ENCODE data around the gene EVC2. TPM values are rescaled to one million over a fixed set of nuclear protein-coding genes. Genes with fewer than 3 reads are reported as not detected.

EVC2 gene
- polyA plus RNA-seq, 1 donor (not counting 4 experiments of a cell fraction or from before 2014, with no cell fraction given) = 1.7 TPM

- no peaks in the 10 kb centered on the region for H3K27me3 ChIP-seq (ENCODE audit: control insufficient read depth, extremely low read depth, insufficient read depth, low read length)
- no peaks in the 10 kb centered on the region for H3K9me1 ChIP-seq (ENCODE audit: control insufficient read depth, extremely low read depth, insufficient read depth, low read length)
- H3K4me1 ChIP-seq (ENCODE audit: control insufficient read depth, extremely low read depth, insufficient read depth, low read length) = peaks cover 19% of the 10 kb centered on the region
- H2AFZ ChIP-seq (ENCODE audit: control insufficient read depth, low read length) = no peak overlapping the region
- peaks cover 4% of the 10 kb centered on the region for H3K9me3 ChIP-seq (ENCODE audit: control insufficient read depth, low read depth, low read length)
- H3K9ac ChIP-seq (ENCODE audit: control insufficient read depth, extremely low read depth, insufficient read depth, low read length) = no peak overlapping the region
- H3K79me2 ChIP-seq (ENCODE audit: control insufficient read depth, insufficient read depth, low read length) = no peaks in the 10 kb centered on the region
- no peak overlapping the region for H3K4me3 ChIP-seq (ENCODE audit: control insufficient read depth in 2 of 3, extremely low read depth in 1 of 3, insufficient read depth in 2 of 3, low read depth in 1 of 3, low read length in 3 of 3)
- H3K4me2 ChIP-seq (ENCODE audit: control insufficient read depth, extremely low read depth, insufficient read depth, low read depth, low read length) = no peak overlapping the region
- no peak for DNase-seq (ENCODE audit: low read depth, low spot score)
- no peak overlapping the region for H3K27ac ChIP-seq (ENCODE audit: control insufficient read depth, insufficient read depth, low read length)
- H3K36me3 ChIP-seq (ENCODE audit: control insufficient read depth in 2 of 2, extremely low read depth in 1 of 2, insufficient read depth in 2 of 2, low read length in 2 of 2) = peaks cover 12 to 26% of the 10 kb centered on the region in 2 experiments
- dilution Hi-C loops (cut with MboI; ENCODE audit: extremely low pct_ligation_motif_present, low sequenced_read_pairs) = no loop called here
- no peaks in the 10 kb centered on the region for H4K20me1 ChIP-seq (ENCODE audit: control insufficient read depth, extremely low read depth, insufficient read depth, low read length)
- FAIRE-seq = no peak
- no peak for TF ChIP-seq CTCF (optimal IDR thresholded peaks at IDR 0.05 in 1 of 3, IDR thresholded peaks at IDR 0.05 in 1 of 3, conservative IDR thresholded peaks at IDR 0.05 in 1 of 3; ENCODE audit: extremely low read depth in 1 of 3, insufficient read depth in 2 of 3, low read length in 3 of 3)
- TF ChIP-seq EZH2 (IDR thresholded peaks at IDR 0.05; ENCODE audit: low read length) = no peak
Observed at GRCh38 chr4:5631352-5632065, 76.8 kb downstream of the EVC2 start.

GRCh38 chr4:5630762-5631161 is 77.6 kb downstream of the EVC2 start:
- TF ChIP-seq CTCF (optimal IDR thresholded peaks at IDR 0.05 in 1 of 3, IDR thresholded peaks at IDR 0.05 in 1 of 3, conservative IDR thresholded peaks at IDR 0.05 in 1 of 3; ENCODE audit: extremely low read depth in 1 of 3, insufficient read depth in 2 of 3, low read length in 3 of 3) (no peak), EZH2 (IDR thresholded peaks at IDR 0.05; ENCODE audit: low read length) (no peak)
- H3K9me1 ChIP-seq (ENCODE audit: control insufficient read depth, extremely low read depth, insufficient read depth, low read length) = no peaks in the 10 kb centered on the region
- H3K9me3 ChIP-seq (ENCODE audit: control insufficient read depth, low read depth, low read length) = peaks cover 4% of the 10 kb centered on the region
- H3K36me3 ChIP-seq (ENCODE audit: control insufficient read depth in 2 of 2, extremely low read depth in 1 of 2, insufficient read depth in 2 of 2, low read length in 2 of 2) = peaks cover 12 to 26% of the 10 kb centered on the region in 2 experiments
- FAIRE-seq (no peak), DNase-seq (ENCODE audit: low read depth, low spot score) (no peak)
- no peak overlapping the region for H3K9ac ChIP-seq (ENCODE audit: control insufficient read depth, extremely low read depth, insufficient read depth, low read length)
- H4K20me1 ChIP-seq (ENCODE audit: control insufficient read depth, extremely low read depth, insufficient read depth, low read length) = no peaks in the 10 kb centered on the region
- H3K4me2 ChIP-seq (ENCODE audit: control insufficient read depth, extremely low read depth, insufficient read depth, low read depth, low read length) = no peak overlapping the region
- H3K27me3 ChIP-seq (ENCODE audit: control insufficient read depth, extremely low read depth, insufficient read depth, low read length) = no peaks in the 10 kb centered on the region
- peaks cover 12% of the 10 kb centered on the region for H3K4me1 ChIP-seq (ENCODE audit: control insufficient read depth, extremely low read depth, insufficient read depth, low read length)
- no peaks in the 10 kb centered on the region for H3K79me2 ChIP-seq (ENCODE audit: control insufficient read depth, insufficient read depth, low read length)
- no peak overlapping the region for H3K4me3 ChIP-seq (ENCODE audit: control insufficient read depth in 2 of 3, extremely low read depth in 1 of 3, insufficient read depth in 2 of 3, low read depth in 1 of 3, low read length in 3 of 3)
- no peak overlapping the region for H2AFZ ChIP-seq (ENCODE audit: control insufficient read depth, low read length)
- dilution Hi-C loops (cut with MboI; ENCODE audit: extremely low pct_ligation_motif_present, low sequenced_read_pairs) = no loop called here
- no peak overlapping the region for H3K27ac ChIP-seq (ENCODE audit: control insufficient read depth, insufficient read depth, low read length)
